NB4 (cell line): Measurements from ENCODE around the gene DSCAM.
"Not testable (repeated sequence)": the region's sequence is repeated elsewhere in the genome, so short reads cannot be mapped to it uniquely, and the experiment has no call there.

Source experiments
- CTCF ChIP-seq: IDR thresholded peaks from one replicate; pipeline ENCODE4 v1.5.1; 2012; ENCODE audit warnings: low read depth, low read length
- MYC ChIP-seq: IDR thresholded peaks from 2 replicates; pipeline ENCODE4 v1.6.1; 2011; ENCODE audit warnings: low read depth, low read length
- POLR2A ChIP-seq: IDR thresholded peaks from 2 replicates; pipeline ENCODE4 v1.6.1; 2011; ENCODE audit warnings: mild to moderate bottlenecking; ENCODE audit not compliant: insufficient read length; ENCODE audit errors: extremely low read depth

GRCh38 chr21:40182491-40182890 is 664.5 kb downstream of the DSCAM start:
- TF ChIP-seq CTCF, POLR2A, MYC: not testable (repeated sequence)
